DMS153 (cell line): Measurements from ENCODE around the gene CLEC4F.

Experiments
- DNase-seq: peaks from one replicate; lab custom pipeline; 2025; lab: John Stamatoyannopoulos, UW

The CLEC4F gene, protein sequence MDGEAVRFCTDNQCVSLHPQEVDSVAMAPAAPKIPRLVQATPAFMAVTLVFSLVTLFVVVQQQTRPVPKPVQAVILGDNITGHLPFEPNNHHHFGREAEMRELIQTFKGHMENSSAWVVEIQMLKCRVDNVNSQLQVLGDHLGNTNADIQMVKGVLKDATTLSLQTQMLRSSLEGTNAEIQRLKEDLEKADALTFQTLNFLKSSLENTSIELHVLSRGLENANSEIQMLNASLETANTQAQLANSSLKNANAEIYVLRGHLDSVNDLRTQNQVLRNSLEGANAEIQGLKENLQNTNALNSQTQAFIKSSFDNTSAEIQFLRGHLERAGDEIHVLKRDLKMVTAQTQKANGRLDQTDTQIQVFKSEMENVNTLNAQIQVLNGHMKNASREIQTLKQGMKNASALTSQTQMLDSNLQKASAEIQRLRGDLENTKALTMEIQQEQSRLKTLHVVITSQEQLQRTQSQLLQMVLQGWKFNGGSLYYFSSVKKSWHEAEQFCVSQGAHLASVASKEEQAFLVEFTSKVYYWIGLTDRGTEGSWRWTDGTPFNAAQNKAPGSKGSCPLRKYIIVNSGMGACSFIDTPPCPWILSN

DNA sequence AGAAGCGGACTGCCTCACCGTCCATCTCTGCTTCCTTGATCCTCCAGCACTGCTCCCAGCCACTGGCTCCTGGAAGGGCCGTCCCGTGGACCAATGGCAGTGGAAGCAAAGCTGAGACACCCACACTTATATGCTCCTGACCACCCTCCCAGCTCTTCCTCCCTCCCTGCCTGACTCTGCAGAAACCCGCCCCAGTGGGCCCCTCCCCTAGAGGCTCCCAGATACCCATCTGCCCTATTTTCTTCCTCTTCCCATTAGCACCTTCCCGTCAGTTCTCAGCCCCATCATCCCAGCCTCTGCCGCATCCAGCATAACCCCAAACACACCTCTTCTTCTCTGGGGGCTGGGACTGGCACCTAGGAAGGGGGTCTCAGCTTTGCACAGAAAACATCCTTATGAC lies at the start of gene CLEC4F:
TSS of gene CLEC4F (minus strand) at position 101 of the 400 bp plus-strand sequence. CDS start at position 25, 76 bp downstream.
- DNase-seq = no peak

DNA sequence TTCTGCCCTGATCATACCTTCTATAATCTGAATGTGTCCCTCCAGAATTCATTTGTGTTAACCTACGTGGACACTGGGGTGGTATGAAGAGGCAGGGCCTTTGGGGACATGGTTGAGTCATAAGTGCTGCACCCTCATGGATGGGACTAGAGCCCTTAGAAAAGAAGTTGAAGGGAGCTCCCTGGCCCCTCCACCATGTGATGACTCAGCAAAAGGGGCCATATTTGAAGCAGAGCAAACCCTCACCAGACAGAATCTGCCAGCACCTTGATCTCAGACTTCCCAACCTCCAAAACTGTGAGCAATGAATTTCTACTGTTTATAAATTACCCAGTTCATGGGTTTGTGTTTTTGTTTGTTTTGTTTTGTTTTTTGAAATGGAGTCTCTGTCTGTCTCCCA lies 48.6 kb upstream of the CLEC4F start:
- DNase-seq = no peak

DNA sequence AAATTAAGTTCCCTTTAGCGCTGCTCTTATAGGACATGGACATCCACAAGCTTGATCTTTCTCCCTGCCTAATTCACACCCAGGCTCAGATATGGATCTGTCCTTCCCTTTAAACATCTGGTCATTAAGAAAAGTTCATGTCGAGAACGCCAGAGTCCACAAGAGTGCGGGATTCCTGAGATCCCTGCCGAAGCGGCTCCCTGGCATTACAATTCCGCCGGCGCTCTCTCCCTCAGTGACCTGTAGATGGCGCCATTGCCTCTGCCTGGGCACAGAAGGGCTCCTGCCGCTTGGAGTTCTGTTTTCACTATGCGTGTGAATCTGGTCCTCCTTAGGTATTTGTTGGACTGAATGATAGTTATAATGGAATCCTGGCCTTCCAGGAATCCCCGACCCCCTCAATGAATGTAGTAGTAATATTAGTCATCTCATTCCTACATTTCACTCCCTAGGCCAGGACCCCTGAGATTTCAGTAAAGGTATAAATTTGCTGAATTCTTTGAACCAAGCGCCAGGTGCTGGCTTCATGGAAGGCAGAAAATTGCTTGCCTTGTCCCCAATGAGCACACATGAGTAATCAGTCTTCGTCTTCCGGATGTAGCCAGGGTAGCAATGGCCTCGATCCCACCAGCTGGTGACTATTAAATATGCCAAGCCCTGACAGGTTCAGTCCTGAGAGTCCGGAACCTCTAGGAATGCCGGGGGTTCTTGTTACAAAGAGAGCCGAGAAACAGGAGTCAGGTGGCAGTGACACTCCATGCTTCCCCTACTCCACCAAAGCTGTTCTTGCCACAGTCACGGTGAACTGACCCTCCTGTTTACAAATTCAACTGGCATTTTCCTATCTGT lies 41.6 kb upstream of the CLEC4F start:
- peak; percentile 48 for DNase-seq

DNA sequence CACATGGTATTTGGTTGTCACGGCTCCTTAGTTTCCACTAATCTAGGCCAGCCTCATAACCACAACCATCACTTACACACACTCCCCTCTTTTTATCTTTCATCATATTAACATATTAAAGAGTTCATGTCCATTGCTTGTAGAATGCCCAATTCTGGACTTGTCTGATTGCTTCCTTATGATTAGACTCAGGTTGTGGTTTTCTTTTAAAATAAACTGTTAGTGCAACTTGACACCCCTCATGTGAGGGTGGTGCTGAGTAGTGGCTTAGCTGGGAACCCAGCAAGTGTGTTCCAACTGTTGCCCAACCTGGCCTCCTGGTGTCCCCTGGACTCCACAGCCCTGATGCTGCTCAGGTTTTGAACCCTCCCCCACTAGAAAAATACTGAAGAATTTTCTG lies 35.3 kb upstream of the CLEC4F start:
- no peak for DNase-seq

DNA sequence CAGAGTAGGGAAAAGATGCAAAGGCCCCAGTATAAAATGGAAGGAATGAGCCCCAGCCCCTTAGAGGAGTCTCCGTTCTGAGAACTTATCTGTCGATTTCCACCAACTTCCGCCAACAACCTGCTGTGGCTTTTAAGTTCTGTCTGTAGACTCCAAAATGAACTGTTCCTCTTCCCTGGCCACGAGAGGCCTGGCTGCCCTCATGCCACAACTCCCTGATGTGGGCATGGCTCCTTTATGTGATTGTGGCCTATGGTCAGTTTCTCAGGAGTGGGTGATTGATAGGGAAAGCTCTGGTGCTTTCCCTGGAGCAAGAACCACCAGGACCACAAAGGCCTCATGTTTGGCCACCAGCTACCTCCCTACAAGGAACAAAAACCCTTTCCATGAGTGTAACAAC lies 34.0 kb upstream of the CLEC4F start:
- no peak for DNase-seq

DNA sequence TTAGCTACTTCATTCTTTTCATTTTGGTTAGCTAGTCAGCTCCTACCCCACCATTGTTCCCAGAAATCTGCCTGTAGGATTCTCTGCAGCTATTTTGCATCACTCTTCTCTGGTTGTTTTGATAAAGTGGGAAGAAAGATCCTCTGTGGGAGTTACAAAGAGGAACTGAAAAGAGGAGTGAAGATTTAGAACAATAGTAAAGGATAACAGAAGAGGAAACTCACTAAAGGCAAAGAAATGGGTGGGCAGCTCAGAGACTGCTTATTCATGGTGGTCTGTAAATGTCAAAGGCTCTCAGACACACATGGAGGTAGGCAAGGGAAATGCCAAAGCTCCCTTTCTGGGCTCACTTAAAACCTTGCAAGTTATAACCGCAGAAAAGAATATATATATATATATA lies 32.4 kb upstream of the CLEC4F start:
- DNase-seq = no peak

DNA sequence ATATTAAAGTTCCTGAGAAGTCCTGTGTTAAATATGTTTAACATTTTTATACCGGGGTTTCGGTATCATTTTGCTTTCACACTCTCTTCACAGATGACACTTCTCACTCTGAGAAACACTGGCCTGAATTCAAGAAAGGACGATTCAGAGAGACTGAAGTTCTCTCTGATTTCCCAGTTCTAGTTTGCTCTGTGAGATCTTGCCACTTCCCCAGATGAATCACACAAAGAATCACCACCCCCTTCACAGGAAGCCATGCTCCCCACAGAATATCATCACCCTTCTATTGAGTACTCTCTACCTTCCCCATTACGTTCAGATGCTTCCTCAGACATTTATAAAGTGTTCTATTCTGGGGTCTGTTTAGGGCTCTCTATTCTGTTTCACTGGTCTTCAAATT lies 31.3 kb upstream of the CLEC4F start:
- no peak for DNase-seq

DNA sequence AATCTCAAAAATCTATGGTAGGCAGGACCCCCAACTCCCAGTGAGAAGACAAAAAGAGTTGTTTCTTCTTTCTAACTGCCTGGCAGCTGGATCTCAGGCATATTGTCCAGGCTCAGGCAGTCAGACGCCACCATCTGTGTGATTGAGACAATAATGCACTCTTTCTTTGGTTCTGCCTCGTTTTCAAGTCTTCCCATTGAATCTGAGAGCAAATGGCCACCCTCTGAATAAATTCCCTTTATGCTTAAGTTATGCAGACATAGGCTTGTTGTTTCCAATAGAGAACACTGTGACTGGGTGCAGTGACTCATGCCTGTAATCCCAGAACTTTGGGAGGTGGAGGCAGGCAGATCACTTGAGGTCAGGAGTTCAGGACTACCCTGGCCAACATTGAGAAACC lies 30.5 kb upstream of the CLEC4F start:
- no peak for DNase-seq

DNA sequence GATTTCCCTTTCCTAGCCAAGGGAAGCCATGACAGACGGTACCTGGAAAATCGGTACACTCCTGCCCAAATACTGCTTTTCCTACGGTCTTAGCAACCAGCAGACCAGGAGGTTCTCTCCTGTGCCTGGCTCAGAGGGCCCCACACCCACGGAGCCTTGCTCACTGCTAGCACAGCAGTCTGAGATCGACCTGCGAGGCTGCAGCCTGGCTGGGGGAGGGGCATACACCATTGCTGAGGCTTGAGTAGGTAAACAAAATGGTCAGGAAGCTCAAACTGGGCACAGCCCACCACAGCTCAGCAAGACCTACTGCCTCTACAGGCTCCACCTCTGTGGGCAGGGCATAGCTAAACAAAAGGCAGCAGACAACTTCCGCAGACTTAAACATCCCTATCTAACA lies 22.0 kb upstream of the CLEC4F start:
- DNase-seq = no peak

DNA sequence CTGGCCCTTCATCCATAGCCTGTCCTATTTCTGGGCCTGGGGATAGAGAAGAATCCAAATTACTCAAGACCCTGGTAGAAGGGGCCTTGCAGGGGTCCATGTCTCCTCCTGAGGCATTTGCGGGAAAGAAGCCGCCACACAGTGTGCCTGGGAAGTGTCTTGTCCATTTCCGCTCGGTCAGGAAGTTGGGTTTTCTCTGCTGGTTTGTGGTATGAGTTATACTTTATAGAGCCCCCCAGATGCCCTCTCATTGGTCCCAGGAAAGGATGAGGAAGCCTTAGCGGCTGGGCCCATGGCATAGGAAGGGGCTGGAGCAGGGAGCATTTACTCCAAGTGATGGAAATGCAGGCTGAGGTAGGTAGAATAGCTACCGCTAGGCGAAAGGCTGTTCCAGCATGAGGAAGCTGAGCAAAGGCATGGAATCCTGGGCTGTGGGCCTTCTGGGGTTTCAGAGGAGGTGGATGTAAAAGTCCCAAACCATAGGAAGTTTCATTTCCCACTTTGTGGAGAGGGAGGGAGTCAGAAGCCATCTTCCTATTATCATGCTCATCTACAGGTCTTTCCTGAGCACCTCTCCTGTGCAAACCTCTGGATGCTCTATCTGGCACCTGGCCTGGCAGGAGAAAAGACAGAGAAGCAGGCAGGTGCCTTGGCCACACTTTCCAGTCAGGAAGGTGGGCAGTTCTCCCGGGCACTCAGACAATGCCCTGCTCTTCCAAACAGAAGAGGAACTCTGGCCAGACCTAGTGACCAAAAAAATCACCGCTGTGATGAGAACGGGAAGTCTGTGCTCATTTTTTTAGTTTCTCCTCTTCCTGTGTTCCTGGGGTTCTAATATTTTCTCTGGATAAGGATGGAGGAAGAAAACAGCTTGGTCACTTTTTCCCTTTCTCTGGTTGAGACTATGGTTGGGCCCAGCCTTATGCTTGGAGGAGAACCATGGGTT lies 17.9 kb upstream of the CLEC4F start:
- no peak for DNase-seq

DNA sequence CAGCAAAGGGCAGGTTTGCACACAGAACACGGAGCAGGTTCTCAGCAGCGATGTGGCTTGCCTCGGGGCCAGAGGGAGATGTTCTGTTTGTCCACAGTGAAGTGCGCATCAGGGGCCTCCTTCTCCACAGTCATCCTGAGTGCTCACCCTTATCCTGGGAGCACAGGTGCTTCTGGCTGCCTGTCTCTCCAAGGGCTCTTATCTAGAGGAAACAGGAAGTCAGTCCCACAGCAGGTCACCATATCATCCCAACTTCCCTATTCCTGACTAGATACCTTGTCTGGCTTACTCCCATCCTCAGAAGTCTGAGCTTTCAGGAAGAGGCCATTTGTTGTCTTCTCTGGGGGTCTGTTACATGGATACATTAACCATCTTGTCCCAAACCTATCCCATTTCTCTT lies 15.2 kb upstream of the CLEC4F start, which contains the start of gene CD207:
TSS of gene CD207 (minus strand) at position 174 of the 400 bp plus-strand sequence. CDS start at position 134, 40 bp downstream.
- peak; percentile 24 for DNase-seq

DNA sequence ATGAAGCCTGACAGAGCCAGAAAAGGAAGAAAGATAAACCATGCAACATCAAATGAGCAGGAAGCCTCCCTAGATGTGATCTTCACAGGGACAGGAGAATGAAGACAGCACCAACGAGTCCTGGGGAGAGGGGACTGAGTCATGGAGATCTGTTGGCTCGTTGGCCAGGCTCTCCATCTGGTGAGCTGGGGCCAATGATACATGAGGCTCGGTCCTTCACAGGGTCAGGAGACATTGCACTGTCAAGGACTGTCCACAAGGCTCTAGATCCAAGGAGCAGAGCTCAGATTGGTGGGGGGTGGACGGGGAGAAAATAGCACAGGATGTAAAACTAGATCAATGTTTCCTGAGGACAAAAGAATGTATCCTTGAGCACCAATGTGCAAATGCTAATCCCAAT lies 14.5 kb upstream of the CLEC4F start:
- DNase-seq = no peak

DNA sequence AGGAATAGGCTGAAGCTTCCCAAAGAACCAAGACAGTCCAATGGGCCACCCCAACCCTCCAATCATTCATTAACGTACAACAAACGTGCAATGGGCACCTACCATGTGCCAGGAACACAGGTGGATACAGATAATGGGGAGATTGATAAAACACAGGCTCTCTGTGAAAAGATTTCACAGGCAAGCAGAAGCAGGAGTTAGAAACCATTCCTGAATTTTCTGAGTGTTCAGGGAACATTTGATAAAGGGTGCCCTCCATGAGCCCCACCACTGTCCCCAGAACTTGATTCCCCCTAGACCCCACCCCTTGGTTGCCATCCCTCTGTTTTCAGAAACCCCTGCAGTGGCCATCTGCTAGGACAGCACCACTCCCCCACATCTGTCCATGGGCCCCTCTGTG lies 13.7 kb upstream of the CLEC4F start:
- DNase-seq = no peak

DNA sequence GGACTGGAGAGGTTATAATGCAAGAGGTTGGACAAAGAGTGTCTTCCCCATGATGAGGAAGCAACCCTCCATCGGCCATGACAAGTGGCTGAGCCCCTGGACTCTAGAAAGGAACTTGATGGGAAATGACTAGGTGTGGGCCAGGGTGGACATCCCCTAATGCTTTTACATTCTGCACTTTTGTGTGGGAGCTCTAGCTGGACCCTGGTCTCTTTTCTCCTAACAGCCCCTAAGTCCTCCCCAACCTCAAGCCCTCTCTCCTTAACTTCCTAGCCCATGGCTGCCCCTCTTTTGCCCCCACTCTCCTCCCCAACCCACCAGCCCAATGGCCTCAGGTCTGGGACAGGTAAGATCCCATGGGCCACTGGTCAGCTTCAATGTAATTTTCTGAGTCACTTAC lies 12.8 kb upstream of the CLEC4F start:
- DNase-seq = no peak

DNA sequence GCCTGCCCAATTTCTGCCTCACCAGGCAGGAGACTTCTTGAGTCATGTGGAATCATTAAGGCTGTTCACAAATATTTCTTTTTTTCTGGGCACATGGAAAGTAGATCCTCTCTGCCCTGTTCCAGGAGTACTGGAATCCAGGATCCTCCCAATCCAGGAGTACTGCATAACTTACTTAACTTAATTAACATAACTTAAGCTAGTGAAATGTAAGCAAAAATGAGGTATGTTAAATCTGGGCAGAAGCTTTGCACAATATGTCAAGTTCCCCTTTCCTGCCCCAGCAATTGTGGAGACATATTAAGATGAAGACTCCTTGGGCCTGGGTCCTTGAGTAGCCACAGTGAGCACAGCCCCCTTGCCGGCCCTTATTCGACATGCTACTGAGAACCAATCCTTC lies 12.0 kb upstream of the CLEC4F start:
- DNase-seq = no peak

DNA sequence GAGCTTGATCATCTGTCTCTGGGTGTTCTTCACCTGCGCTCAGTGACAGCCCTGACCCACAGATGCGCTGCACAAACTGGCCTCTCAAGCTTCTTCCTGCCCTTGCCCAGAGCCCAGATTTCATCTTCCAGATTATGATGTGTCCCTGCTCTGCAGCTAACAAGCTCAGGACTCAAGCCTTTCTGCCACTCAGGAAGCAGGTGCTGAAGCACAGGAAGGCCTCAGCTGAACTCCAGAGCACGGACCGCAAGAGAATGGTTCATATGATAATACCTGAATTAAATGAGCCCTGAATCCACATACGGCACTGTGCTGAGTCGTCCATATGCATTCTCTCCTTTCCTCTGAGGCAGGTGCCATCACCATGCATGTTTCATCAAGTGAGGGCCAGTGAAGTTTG lies 11.5 kb upstream of the CLEC4F start:
- no peak for DNase-seq

DNA sequence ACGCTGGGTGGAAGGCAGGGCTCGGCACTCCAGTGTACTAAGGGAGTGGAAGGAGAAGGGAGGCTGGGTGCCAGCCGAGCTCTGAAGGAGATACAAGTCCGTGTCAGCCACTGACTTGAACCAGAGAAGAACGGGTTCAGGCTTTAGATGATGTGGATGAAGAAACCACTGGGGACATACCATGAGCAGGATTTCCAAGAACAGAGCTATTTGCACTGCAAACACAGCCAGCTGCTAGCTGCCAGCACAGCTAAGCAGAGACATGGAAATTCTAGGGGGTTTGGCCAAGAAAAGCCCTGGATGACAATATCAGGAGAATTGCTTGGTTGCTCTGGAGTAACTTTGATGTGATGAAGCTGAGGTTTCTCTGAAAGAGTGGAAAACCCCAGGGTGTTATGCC lies 10.0 kb upstream of the CLEC4F start:
- no peak for DNase-seq

DNA sequence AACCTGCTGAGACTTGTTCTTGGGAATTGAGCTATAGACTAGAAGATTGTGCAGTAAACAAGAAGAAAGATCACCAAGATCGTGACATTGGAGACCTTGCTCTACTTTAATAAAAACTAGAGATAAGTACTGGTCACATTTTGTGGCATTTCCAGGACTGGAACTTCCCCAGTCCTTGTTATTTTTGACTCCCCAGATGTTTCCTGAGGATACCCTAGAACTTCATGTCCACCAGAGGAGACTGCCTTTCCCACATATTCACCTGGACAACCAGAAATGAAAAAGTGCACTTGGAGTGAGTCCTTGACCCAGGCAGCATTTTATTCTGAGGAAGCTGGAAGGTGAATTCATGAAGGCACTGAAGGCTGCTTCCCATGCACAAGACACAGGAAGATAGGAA lies 9.5 kb upstream of the CLEC4F start:
- no peak for DNase-seq

DNA sequence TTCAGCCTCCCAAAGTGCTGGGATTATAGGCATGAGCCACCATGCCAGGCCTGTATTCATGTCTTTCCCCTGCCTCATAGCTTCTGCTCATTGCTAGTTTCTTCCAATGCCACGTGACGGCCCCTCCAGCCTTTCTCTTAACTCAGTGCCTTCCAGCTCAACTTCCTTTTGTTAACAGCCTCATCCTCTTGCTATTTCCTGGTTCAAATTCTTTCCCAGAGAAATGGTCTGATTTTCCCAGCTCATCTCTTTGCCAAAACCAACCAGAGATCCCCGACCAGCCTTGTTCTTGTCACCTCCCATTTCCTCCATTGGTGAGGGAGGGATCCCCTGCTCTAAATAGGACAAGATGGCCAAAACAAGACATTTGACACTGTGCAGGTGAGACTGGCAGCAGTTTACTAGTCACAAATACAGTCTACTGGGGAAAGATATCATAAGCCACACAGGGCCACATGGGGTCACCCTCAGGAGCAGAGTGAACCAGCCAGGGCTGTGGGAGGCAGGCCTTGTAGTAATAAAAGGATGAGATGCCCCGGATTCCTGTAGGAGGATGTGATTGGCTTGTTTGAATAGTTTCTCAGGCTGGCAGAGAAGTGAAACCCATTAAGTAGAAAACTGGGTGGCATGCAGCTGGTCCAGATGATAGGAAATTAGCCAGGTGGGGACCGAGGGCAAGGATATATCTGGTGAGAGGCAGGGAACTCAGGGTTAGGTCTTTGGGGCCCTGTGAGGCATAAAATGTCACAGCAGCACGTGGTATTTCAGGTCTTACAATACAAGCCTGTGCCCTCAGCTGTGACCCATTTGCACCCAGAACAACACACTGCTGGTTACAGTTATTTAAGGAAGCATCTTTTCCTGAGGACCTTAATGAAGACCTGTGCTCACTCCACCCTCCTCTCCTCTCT lies 8.8 kb upstream of the CLEC4F start:
- DNase-seq = no peak

DNA sequence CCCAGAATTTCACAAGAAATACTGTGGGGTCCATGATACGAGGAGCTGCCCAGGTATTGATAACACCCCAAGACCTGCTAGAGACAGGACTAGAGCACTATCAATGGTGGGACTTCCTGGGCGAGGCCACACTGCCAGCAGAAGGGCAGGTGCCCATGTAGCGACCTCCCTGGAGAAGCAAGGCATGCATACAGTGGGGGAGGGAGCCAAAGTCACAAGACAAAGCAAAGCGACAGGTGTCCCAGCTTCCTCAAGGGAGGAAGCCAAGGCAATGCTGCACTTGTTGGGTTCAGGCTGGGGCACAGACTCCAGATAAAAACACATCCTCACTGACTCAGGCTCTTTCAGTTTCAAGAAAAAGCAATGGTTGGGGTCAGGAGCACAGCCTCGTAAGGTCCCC lies 7.7 kb upstream of the CLEC4F start:
- peak; percentile 22 for DNase-seq

DNA sequence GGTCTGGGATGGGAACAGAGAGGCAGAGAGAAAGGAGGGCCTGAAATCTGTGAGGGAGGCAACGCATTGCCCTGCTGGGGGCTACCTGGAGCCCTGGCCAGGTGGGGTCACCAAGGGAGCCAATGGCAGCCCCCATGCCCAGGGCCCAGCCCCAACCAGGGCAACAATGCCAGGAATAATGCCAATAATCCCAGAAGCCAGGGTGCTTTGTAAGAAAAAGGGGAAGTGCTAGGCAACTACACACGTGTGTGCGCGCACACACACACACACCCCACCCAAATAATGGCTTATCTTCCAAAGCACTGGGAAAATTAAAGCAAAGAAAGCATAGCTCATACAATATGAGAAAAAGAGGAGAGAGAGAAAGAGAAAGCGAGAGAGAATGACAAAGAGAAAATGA lies 7.0 kb upstream of the CLEC4F start:
- no peak for DNase-seq
